GM23248 (cell line): ENCODE measurements around the gene FAM221B.

Experiments
- EZH2 ChIP-seq: fragments of 200-600 bp; sonication (generic); IDR thresholded peaks from 2 replicates; pipeline ENCODE4 v1.6.1; 2018; ENCODE audit warnings: antibody characterized with exemption, mild to moderate bottlenecking; ENCODE audit not compliant: insufficient read depth, poor library complexity, severe bottlenecking
- EZH2phosphoT487 ChIP-seq: fragments of 200-600 bp; sonication (generic); IDR thresholded peaks from 2 replicates; pipeline ENCODE4 v1.6.1; 2018; ENCODE audit warnings: antibody characterized with exemption, moderate library complexity, mild to moderate bottlenecking, low read depth; ENCODE audit not compliant: insufficient read depth

DNA sequence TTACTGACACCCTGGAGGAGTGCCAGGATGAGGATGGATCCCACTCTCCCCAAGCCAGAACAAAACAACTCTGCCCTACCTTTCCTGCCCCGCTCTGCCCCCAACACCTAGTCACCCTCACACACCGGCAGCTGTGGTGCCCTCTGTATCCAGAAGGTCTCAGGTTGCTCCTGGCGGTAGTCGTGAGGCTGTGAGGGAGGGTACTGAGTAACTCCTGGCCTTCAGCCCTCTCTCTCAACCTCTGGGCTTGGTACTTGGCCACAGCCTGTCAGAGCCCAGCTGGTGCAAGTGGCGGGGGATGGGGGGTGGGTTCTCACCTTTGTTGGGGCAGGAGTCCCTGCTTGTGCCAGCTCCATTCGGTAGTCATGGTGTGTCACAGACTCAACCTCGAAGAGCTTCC, 18.4 kb downstream of the FAM221B start:
- TF ChIP-seq EZH2phosphoT487 (no peak), EZH2 (no peak)
